ENCODE measurements around the gene OR2T11. TPM values are rescaled to one million over a fixed set of nuclear protein-coding genes. Genes with fewer than 3 reads are reported as not detected.

Gene OR2T11
- total and polyA plus RNA-seq, 4 experiments from 2014 or later = not detected

DNA sequence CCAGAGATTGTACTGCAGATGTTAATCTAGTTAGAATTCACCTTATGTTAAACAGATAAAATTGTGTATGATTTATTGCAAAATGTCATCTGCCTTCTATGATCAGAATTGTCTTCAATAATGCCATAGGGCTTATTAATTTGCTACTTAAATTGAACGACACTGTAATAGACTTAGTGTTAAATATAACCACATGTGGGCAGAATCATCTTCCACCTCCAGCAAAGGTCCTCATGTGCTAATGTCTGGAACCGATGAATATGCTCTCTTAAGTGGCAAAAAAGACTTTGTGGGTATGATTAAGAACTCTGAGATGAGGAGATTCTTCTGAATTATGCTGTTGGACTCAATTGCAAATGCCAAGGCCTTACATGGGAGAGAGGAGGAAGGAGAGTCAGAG is 4.3 kb downstream of the OR2T11 start:
- Histone ChIP-seq H3K27me3 (ENCODE audit: insufficient read depth, low read length) (no peaks in the 10 kb centered on the region), H3K36me3 (ENCODE audit: insufficient read depth, low read length) (no peaks in the 10 kb centered on the region), H3K4me3 (ENCODE audit: low read length in 2 of 2) (no peak overlapping the region), H3K4me1 (ENCODE audit: insufficient read depth, low read length) (no peaks in the 10 kb centered on the region), H3K9me3 (ENCODE audit: control insufficient read depth in 1 of 2, low read length in 2 of 2) (no peaks in the 10 kb centered on the region), H3K27ac (ENCODE audit: low read depth, low read length) (no peak overlapping the region)
- no peak for DNase-seq
- Mint-ChIP-seq H3K4me3 (no peak overlapping the region), H3K9me3 (peaks cover 0 to 1% (median 0%) of the 10 kb centered on the region in 8 donors), H3K4me1 (no peaks in the 10 kb centered on the region), H3K27ac (no peak overlapping the region), H3K27me3 (no peaks in the 10 kb centered on the region), H3K36me3 (no peaks in the 10 kb centered on the region)
- intact Hi-C loops (cut with micrococcal nuclease) = no loop called here
- POLR2A ChIA-PET (ENCODE audit: partially characterized antibody) = no interaction called here
- CTCF ChIA-PET (ENCODE audit: partially characterized antibody) = no interaction called here

DNA sequence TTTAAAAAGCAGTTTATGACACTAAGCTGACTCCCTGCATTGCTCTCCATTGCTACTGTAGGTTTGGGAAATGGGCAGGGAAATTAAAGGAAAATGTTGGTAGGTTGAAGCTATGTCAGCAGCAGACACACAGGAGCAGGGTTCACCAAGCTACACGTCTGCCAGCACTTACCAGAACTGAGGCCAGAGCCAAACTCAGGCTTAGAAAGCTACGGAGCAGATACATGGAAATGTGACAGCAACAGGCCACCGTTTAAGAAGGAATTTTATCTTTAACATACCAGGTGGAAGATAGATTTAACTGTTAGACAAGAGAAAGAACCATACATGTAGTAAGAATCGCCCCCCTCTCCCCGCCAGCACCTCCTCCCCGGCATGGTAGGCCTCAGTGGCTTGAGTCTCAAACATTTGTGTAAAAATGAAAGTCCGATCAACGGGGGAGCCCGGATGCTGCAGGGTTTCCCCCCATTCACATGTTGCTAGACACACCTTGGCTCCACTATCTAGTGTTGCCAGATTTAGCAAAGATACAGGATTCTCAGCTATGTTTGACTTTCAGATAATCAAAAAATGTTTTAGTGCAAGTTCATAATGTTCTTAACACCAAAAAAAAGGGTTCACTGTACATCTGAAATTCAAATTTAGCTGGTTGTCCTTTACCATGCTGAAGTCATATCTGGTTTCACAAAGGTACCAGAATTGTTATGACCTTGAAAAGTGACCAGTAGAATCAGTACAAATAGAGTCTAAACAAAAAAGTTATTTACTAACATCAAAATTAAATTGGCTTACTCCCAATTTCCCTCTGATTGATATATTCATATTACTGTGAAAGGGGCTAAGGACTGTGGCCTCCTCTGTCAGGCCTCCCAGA is 6.7 kb downstream of the OR2T11 start:
- H3K36me3 ChIP-seq (ENCODE audit: insufficient read depth, low read length) = no peaks in the 10 kb centered on the region
- POLR2A ChIA-PET (ENCODE audit: partially characterized antibody) = no interaction called here
- Mint-ChIP-seq H3K4me1 (no peaks in the 10 kb centered on the region), H3K27ac (no peak overlapping the region), H3K36me3 (no peaks in the 10 kb centered on the region), H3K9me3 (peaks cover 0 to 1% (median 0%) of the 10 kb centered on the region in 8 donors), H3K4me3 (no peak overlapping the region), H3K27me3 (no peaks in the 10 kb centered on the region)
- CTCF ChIA-PET (ENCODE audit: partially characterized antibody) = no interaction called here
- no peak for DNase-seq
- no peaks in the 10 kb centered on the region for H3K9me3 ChIP-seq (ENCODE audit: control insufficient read depth in 1 of 2, low read length in 2 of 2)
- H3K4me3 ChIP-seq (ENCODE audit: low read length in 2 of 2) = no peak overlapping the region
- no peaks in the 10 kb centered on the region for H3K4me1 ChIP-seq (ENCODE audit: insufficient read depth, low read length)
- intact Hi-C loops (cut with micrococcal nuclease) = no loop called here
- H3K27ac ChIP-seq (ENCODE audit: low read depth, low read length) = no peak overlapping the region
- H3K27me3 ChIP-seq (ENCODE audit: insufficient read depth, low read length) = no peaks in the 10 kb centered on the region

DNA sequence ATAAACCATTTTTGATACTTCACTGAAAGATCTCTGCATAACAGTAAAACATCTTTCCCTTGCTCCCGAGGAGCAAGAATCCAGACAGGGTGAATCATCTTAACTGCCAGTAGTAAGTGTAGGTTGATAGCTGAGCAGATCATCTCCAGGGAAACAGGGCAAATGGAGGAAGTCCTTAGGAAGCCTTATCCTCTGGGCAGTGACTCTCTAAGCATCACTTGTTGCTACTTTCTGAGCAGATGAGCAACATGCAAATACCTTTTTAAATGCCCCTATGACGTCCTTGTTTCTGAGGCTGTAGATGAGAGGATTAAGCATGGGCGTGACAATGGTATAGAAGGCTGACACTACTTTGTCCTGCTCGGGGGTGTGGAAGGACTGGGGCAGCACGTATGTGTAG is 8.9 kb downstream of the OR2T11 start:
- Histone ChIP-seq H3K4me1 (ENCODE audit: insufficient read depth, low read length) (no peaks in the 10 kb centered on the region), H3K27ac (ENCODE audit: low read depth, low read length) (no peak overlapping the region), H3K27me3 (ENCODE audit: insufficient read depth, low read length) (no peaks in the 10 kb centered on the region), H3K4me3 (ENCODE audit: low read length in 2 of 2) (no peak overlapping the region), H3K9me3 (ENCODE audit: control insufficient read depth in 1 of 2, low read length in 2 of 2) (no peaks in the 10 kb centered on the region), H3K36me3 (ENCODE audit: insufficient read depth, low read length) (no peaks in the 10 kb centered on the region)
- intact Hi-C loops (cut with micrococcal nuclease) = no loop called here
- H3K4me3 Mint-ChIP-seq = no peak overlapping the region
- no peak for DNase-seq
- no peaks in the 10 kb centered on the region for H3K4me1 Mint-ChIP-seq
- no peaks in the 10 kb centered on the region for H3K27me3 Mint-ChIP-seq
- H3K36me3 Mint-ChIP-seq = no peaks in the 10 kb centered on the region
- ChIA-PET CTCF (ENCODE audit: partially characterized antibody) (no interaction called here), POLR2A (ENCODE audit: partially characterized antibody) (no interaction called here)
- H3K27ac Mint-ChIP-seq = no peak overlapping the region
- H3K9me3 Mint-ChIP-seq = peaks cover 0 to 1% (median 0%) of the 10 kb centered on the region in 8 donors

- Histone ChIP-seq H3K4me1 (ENCODE audit: insufficient read depth, low read length) (no peaks in the 10 kb centered on the region), H3K27ac (ENCODE audit: low read depth, low read length) (no peak overlapping the region), H3K36me3 (ENCODE audit: insufficient read depth, low read length) (no peaks in the 10 kb centered on the region), H3K4me3 (ENCODE audit: low read length in 2 of 2) (no peak overlapping the region), H3K27me3 (ENCODE audit: insufficient read depth, low read length) (no peaks in the 10 kb centered on the region), H3K9me3 (ENCODE audit: control insufficient read depth in 1 of 2, low read length in 2 of 2) (no peaks in the 10 kb centered on the region)
- ChIA-PET CTCF (ENCODE audit: partially characterized antibody) (no interaction called here), POLR2A (ENCODE audit: partially characterized antibody) (no interaction called here)
- H3K4me3 Mint-ChIP-seq = no peak overlapping the region
- H3K27me3 Mint-ChIP-seq = no peaks in the 10 kb centered on the region
- no peak for DNase-seq
- no peaks in the 10 kb centered on the region for H3K36me3 Mint-ChIP-seq
- no peak overlapping the region for H3K27ac Mint-ChIP-seq
- H3K9me3 Mint-ChIP-seq = peaks cover 0 to 1% (median 0%) of the 10 kb centered on the region in 8 donors
- no peaks in the 10 kb centered on the region for H3K4me1 Mint-ChIP-seq
- intact Hi-C loops (cut with micrococcal nuclease) = no loop called here
Observed at GRCh38 chr1:248625166-248625565, 9.7 kb downstream of the OR2T11 start.

- Histone ChIP-seq H3K9me3 (ENCODE audit: control insufficient read depth in 1 of 2, low read length in 2 of 2) (no peaks in the 10 kb centered on the region), H3K27ac (ENCODE audit: low read depth, low read length) (no peak overlapping the region), H3K4me3 (ENCODE audit: low read length in 2 of 2) (no peak overlapping the region), H3K27me3 (ENCODE audit: insufficient read depth, low read length) (no peaks in the 10 kb centered on the region), H3K4me1 (ENCODE audit: insufficient read depth, low read length) (no peaks in the 10 kb centered on the region), H3K36me3 (ENCODE audit: insufficient read depth, low read length) (no peaks in the 10 kb centered on the region)
- POLR2A ChIA-PET (ENCODE audit: partially characterized antibody) = no interaction called here
- Mint-ChIP-seq H3K27ac (no peak overlapping the region), H3K27me3 (no peaks in the 10 kb centered on the region), H3K36me3 (no peaks in the 10 kb centered on the region), H3K4me1 (peaks cover 0 to 7% (median 3%) of the 10 kb centered on the region in 4 donors), H3K9me3 (no peaks in the 10 kb centered on the region), H3K4me3 (no peak overlapping the region)
- DNase-seq = peak in 4 of 5 donors; percentile 3 to 26 (median 16)
- CTCF ChIA-PET (ENCODE audit: partially characterized antibody) = interaction anchor here (1.1 to 2.9 kb wide), 3 partner anchors 11 to 188 kb away, joined by 3 to 12 read pairs (median 3); no protein-coding TSS in a partner anchor
- intact Hi-C loops (cut with micrococcal nuclease) = loop anchor here (1.0 kb wide), 2 partner anchors 64 to 185 kb away; no protein-coding TSS in a partner anchor
Observed at GRCh38 chr1:248622570-248623001, 12.3 kb downstream of the OR2T11 start.

GRCh38 chr1:248621770-248622169 is 13.1 kb downstream of the OR2T11 start:
- Histone ChIP-seq H3K9me3 (ENCODE audit: control insufficient read depth in 1 of 2, low read length in 2 of 2) (no peaks in the 10 kb centered on the region), H3K27ac (ENCODE audit: low read depth, low read length) (no peak overlapping the region), H3K4me3 (ENCODE audit: low read length in 2 of 2) (no peak overlapping the region), H3K4me1 (ENCODE audit: insufficient read depth, low read length) (no peaks in the 10 kb centered on the region), H3K36me3 (ENCODE audit: insufficient read depth, low read length) (no peaks in the 10 kb centered on the region), H3K27me3 (ENCODE audit: insufficient read depth, low read length) (no peaks in the 10 kb centered on the region)
- intact Hi-C loops (cut with micrococcal nuclease) = loop anchor here (1.0 kb wide), 2 partner anchors 65 to 186 kb away; no protein-coding TSS in a partner anchor
- no peaks in the 10 kb centered on the region for H3K9me3 Mint-ChIP-seq
- DNase-seq = no peak
- H3K36me3 Mint-ChIP-seq = no peaks in the 10 kb centered on the region
- CTCF ChIA-PET (ENCODE audit: partially characterized antibody) = interaction anchor here (1.4 to 2.9 kb wide), 2 partner anchors 10 to 185 kb away, joined by 3 to 12 read pairs; no protein-coding TSS in a partner anchor
- no peak overlapping the region for H3K4me3 Mint-ChIP-seq
- peaks cover 0 to 7% (median 3%) of the 10 kb centered on the region in 4 donors for H3K4me1 Mint-ChIP-seq
- H3K27me3 Mint-ChIP-seq = no peaks in the 10 kb centered on the region
- POLR2A ChIA-PET (ENCODE audit: partially characterized antibody) = no interaction called here
- no peak overlapping the region for H3K27ac Mint-ChIP-seq

GRCh38 chr1:248618878-248619277 is 16.0 kb downstream of the OR2T11 start:
- ChIA-PET CTCF (ENCODE audit: partially characterized antibody) (interaction anchor here (1.7 to 1.9 kb wide), 2 partner anchors 186 to 201 kb away, joined by 3 to 6 read pairs; no protein-coding TSS in a partner anchor), POLR2A (ENCODE audit: partially characterized antibody) (no interaction called here)
- H3K36me3 ChIP-seq (ENCODE audit: insufficient read depth, low read length) = no peaks in the 10 kb centered on the region
- H3K4me3 ChIP-seq (ENCODE audit: low read length in 2 of 2) = no peak overlapping the region
- H3K4me3 Mint-ChIP-seq = no peak overlapping the region
- DNase-seq = peak in 4 of 5 donors; percentile 11 to 34 (median 24)
- no peaks in the 10 kb centered on the region for H3K4me1 ChIP-seq (ENCODE audit: insufficient read depth, low read length)
- H3K9me3 Mint-ChIP-seq = no peaks in the 10 kb centered on the region
- intact Hi-C loops (cut with micrococcal nuclease) = loop anchor here (10.0 kb wide), 1 partner anchor 374 kb away; no protein-coding TSS in a partner anchor
- H3K27me3 ChIP-seq (ENCODE audit: insufficient read depth, low read length) = no peaks in the 10 kb centered on the region
- H3K27ac ChIP-seq (ENCODE audit: low read depth, low read length) = no peak overlapping the region
- H3K27me3 Mint-ChIP-seq = peaks cover 0 to 2% of the 10 kb centered on the region in 2 donors
- peaks cover 0 to 7% (median 5%) of the 10 kb centered on the region in 4 donors for H3K4me1 Mint-ChIP-seq
- H3K36me3 Mint-ChIP-seq = no peaks in the 10 kb centered on the region
- no peak overlapping the region for H3K27ac Mint-ChIP-seq
- H3K9me3 ChIP-seq (ENCODE audit: control insufficient read depth in 1 of 2, low read length in 2 of 2) = no peaks in the 10 kb centered on the region
